Tibial nerve (tissue), 4 donors: ENCODE measurements around the gene CWC25.

Experiments used
- EP300 ChIP-seq, 2 donors: sonication (generic); formaldehyde crosslinking; IDR thresholded peaks; one replicate each; pipeline ENCODE4 v1.6.1; 2017; ENCODE audit warnings: antibody characterized with exemption in 2 of 2, mild to moderate bottlenecking in 1 of 2
- POLR2A ChIP-seq, 2 donors: fragments of 450-650 bp; IDR thresholded peaks; one replicate each; pipeline ENCODE4 v1.6.1; 2017; ENCODE audit warnings: antibody characterized with exemption in 2 of 2, mild to moderate bottlenecking in 2 of 2, moderate library complexity in 2 of 2
- TF ChIP-seq, protein P1 (sequence below), 5 experiments: fragments of 200-600 bp in 3 of 5; fragments of 450-650 bp in 2 of 5; sonication (generic) in 3 of 5; IDR thresholded peaks; one replicate each; pipeline ENCODE4 v1.5.1; 2016 to 2019; ENCODE audit warnings: antibody characterized with exemption in 5 of 5, mild to moderate bottlenecking in 3 of 5, moderate library complexity in 2 of 5

DNA sequence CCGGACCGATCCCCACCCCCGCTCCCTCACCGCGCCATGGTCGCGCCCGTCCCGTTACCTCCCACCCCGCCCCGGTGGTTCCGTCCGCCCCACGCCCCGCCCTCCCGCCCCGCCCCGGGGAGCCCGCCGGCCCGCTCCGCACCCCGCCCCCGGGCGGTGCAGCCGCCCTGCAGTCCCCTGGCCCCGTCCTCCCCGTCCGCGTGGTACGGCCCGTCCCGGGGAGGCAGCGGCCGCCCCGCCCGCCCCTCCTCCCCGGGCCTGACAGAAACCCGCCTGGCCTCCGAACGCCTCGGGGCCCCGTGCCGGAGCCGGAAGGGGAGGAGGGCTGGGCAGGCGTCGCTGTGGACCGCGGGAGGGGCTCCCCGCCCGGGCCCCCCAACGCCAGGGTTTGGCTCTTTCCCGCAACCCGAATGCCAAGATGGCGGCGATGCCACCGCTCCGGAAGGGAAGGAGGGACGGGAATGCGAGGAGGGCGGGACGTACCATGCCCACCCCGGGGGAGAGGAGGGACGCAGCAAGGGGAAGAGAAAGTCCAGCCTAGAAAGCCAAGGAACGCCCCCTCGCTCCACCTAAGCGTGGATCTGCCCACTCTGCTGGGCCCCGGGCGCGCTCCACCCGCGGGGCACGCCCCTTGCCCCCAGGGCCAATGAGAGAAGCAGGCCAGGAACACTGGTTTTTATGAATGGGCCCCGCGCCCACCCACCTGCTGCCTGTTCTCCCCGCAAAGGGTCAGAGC lies 25.5 kb downstream of the CWC25 start, which contains the start of gene PIP4K2B:
- TF ChIP-seq, protein P1, sequence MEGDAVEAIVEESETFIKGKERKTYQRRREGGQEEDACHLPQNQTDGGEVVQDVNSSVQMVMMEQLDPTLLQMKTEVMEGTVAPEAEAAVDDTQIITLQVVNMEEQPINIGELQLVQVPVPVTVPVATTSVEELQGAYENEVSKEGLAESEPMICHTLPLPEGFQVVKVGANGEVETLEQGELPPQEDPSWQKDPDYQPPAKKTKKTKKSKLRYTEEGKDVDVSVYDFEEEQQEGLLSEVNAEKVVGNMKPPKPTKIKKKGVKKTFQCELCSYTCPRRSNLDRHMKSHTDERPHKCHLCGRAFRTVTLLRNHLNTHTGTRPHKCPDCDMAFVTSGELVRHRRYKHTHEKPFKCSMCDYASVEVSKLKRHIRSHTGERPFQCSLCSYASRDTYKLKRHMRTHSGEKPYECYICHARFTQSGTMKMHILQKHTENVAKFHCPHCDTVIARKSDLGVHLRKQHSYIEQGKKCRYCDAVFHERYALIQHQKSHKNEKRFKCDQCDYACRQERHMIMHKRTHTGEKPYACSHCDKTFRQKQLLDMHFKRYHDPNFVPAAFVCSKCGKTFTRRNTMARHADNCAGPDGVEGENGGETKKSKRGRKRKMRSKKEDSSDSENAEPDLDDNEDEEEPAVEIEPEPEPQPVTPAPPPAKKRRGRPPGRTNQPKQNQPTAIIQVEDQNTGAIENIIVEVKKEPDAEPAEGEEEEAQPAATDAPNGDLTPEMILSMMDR (IDR thresholded peaks at IDR 0.05), result peak in 2 of 5 experiments; percentile 32 to 40
- peak in 1 of 2 donors; percentile 18 for TF ChIP-seq POLR2A (IDR thresholded peaks at IDR 0.05)
- peak in 1 of 2 donors; percentile 85 for TF ChIP-seq EP300 (IDR thresholded peaks at IDR 0.05)
